Measurements from ENCODE around the gene PTPRN2.

DNA sequence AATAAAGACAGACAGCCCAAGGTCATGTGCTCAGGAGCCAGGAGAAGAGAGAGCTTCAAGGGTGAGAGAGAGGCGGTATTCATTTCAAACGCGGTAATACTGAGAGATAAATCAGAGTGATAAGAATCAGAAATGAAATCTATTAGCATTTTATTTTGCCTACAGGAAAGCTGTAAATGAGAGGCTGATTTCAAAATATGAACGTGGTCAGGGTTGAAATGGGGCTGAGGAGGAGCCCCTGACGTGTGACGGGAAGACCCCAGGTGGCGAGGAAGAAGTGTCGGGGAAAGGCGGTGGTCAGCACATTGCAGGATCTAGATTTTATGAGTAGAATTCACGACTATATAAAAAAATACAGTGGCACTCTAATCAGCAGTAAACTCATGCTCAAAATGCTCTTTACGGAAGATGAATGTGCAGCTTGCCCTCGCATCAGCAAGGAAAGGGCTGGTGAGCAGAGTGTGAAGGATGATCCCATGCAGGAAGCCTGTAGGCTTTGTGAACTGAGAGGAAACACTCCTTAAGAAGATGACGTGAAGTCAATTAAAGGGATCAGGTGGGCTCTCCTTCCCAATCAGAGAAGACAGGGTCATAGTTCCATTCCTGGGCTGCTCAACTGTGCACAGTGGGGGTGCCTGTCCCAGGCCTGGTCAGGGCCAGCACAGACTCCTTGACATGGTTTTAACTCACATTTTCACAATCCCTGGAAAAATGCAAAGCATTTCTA, 360.2 kb downstream of the PTPRN2 start:
- no peak for TF ChIP-seq EZH2 (IDR thresholded peaks at IDR 0.05; ENCODE audit: borderline replicate concordance, low read depth, low read length, severe bottlenecking)
- TF ChIP-seq POLR2AphosphoS5 (IDR thresholded peaks at IDR 0.05; ENCODE audit: insufficient read depth, low read depth, low read length): no peak
- no peak for TF ChIP-seq JUN (IDR thresholded peaks at IDR 0.05; ENCODE audit: borderline replicate concordance, insufficient read depth, insufficient read length, low read depth)
- TF ChIP-seq POLR2A (IDR thresholded peaks at IDR 0.05; ENCODE audit: low read depth, low read length): no peak
- TF ChIP-seq, protein P1, sequence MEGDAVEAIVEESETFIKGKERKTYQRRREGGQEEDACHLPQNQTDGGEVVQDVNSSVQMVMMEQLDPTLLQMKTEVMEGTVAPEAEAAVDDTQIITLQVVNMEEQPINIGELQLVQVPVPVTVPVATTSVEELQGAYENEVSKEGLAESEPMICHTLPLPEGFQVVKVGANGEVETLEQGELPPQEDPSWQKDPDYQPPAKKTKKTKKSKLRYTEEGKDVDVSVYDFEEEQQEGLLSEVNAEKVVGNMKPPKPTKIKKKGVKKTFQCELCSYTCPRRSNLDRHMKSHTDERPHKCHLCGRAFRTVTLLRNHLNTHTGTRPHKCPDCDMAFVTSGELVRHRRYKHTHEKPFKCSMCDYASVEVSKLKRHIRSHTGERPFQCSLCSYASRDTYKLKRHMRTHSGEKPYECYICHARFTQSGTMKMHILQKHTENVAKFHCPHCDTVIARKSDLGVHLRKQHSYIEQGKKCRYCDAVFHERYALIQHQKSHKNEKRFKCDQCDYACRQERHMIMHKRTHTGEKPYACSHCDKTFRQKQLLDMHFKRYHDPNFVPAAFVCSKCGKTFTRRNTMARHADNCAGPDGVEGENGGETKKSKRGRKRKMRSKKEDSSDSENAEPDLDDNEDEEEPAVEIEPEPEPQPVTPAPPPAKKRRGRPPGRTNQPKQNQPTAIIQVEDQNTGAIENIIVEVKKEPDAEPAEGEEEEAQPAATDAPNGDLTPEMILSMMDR (IDR thresholded peaks at IDR 0.05; ENCODE audit: extremely low read depth in 1 of 2, insufficient read depth in 1 of 2, low read depth in 1 of 2, low read length in 2 of 2): no peak
- TF ChIP-seq FOS (IDR thresholded peaks at IDR 0.05; ENCODE audit: borderline replicate concordance, insufficient read depth, low read length): no peak
- TF ChIP-seq, protein P2, sequence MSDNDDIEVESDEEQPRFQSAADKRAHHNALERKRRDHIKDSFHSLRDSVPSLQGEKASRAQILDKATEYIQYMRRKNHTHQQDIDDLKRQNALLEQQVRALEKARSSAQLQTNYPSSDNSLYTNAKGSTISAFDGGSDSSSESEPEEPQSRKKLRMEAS (IDR thresholded peaks at IDR 0.05; ENCODE audit: insufficient read depth, insufficient read length): no peak
- TF ChIP-seq MYC (IDR thresholded peaks at IDR 0.05; ENCODE audit: low read depth, low read length): no peak
- no peak for TF ChIP-seq GATA2 (IDR thresholded peaks at IDR 0.05; ENCODE audit: insufficient read depth, insufficient read length, low read depth, low read length)

Data from endothelial cell of umbilical vein (primary cell).